Stimulated activated naive CD8-positive, alpha-beta T cell treated with anti-CD3 and anti-CD28 coated beads, Interleukin-15, Interleukin-2, amounts not matched to agents 100 ng/mL and 50 ng/mL, for 24 hours (primary cell): Measurements from ENCODE around the gene ADGRG6.

ENCODE experiments used
- H3K27ac Mint-ChIP-seq: one replicate; pipeline ENCODE4 v1.8.0; 2021; ENCODE audit warnings: mild to moderate bottlenecking, mixed read lengths
- H3K27me3 Mint-ChIP-seq: one replicate; pipeline ENCODE4 v1.8.0; 2021; ENCODE audit warnings: mixed read lengths
- H3K36me3 Mint-ChIP-seq: one replicate; pipeline ENCODE4 v1.8.0; 2021; ENCODE audit warnings: low read depth, mixed read lengths
- H3K4me1 Mint-ChIP-seq: one replicate; pipeline ENCODE4 v1.8.0; 2021; ENCODE audit warnings: low read depth, mixed read lengths
- H3K4me3 Mint-ChIP-seq: one replicate; pipeline ENCODE4 v1.8.0; 2021; ENCODE audit warnings: mild to moderate bottlenecking, mixed read lengths
- H3K9me3 Mint-ChIP-seq: one replicate; pipeline ENCODE4 v1.8.0; 2021; ENCODE audit warnings: mixed read lengths

The ADGRG6 gene

DNA sequence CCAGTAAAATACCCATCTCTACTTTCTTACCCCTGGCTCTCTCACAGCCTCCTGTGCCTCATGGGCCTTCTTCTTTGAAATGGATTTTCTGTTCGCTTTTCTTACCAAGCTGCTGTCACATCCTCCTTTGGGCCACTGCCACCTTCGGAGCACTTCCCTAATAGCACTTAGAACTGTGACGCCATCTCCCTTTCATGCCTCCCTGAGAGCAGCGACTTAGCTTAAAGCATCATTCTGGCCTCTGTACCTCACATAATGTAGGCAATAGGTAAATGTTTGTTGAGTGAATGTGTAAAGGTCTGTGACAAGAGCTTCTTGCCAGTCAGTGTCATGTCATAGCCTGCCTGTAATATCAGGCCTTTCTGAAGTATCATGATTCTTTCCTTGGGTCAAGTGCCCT, 78.8 kb downstream of the ADGRG6 start:
- peaks cover 5% of the 10 kb centered on the region for H3K27me3 Mint-ChIP-seq
- no peak overlapping the region for H3K27ac Mint-ChIP-seq
- no peaks in the 10 kb centered on the region for H3K9me3 Mint-ChIP-seq
- H3K4me3 Mint-ChIP-seq: no peak overlapping the region
- H3K36me3 Mint-ChIP-seq: no peaks in the 10 kb centered on the region
- H3K4me1 Mint-ChIP-seq: no peaks in the 10 kb centered on the region

DNA sequence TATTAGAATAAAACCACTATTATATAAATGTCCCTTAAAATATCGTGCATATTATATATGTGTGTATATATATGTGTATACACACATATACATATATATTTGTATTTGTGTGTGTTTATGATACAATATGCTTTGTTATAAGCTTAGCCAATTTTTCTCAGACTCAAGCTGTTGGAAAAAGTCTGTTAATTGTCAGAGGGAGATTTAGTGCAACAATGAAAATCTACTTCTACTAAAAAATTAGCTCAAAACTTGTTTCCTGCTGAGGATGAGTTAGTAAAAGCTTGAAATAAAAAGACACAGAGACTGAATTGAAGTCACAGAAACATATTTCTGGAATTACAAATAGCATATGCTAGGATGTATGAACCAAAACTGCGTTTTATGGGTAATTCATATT, 79.4 kb downstream of the ADGRG6 start:
- no peak overlapping the region for H3K4me3 Mint-ChIP-seq
- peaks cover 5% of the 10 kb centered on the region for H3K27me3 Mint-ChIP-seq
- H3K9me3 Mint-ChIP-seq: no peaks in the 10 kb centered on the region
- no peaks in the 10 kb centered on the region for H3K4me1 Mint-ChIP-seq
- H3K27ac Mint-ChIP-seq: no peak overlapping the region
- no peaks in the 10 kb centered on the region for H3K36me3 Mint-ChIP-seq

DNA sequence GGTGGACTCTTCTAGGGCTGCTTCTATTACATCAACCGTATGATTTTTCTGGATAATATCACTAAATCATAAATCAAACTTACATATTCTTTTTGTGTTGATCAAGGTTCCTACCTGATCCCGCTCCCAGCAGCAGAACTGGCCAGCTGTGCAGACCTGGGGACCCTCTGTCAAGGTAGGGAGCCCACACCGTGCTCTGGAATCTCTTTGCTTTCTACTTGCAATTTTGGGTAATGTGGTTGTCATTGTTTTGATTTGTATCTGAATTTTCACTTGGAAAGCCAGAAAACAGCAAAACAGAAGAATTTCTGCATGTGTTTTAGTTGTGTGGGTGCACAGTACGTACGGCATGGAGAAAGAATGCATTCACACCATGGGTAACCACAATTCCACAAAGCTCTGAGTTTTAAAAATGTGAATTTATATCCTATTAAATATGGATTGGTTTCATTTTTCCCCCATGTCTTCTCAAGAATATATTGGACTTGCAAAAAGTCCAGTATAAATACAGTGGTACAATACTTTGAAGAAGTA, 80.1 kb downstream of the ADGRG6 start:
- Mint-ChIP-seq H3K9me3 (no peaks in the 10 kb centered on the region), H3K4me1 (no peaks in the 10 kb centered on the region), H3K4me3 (no peak overlapping the region), H3K36me3 (no peaks in the 10 kb centered on the region), H3K27me3 (peaks cover 5% of the 10 kb centered on the region), H3K27ac (no peak overlapping the region)

- Mint-ChIP-seq H3K36me3 (no peaks in the 10 kb centered on the region), H3K4me3 (no peak overlapping the region), H3K27ac (no peak overlapping the region), H3K27me3 (peaks cover 3% of the 10 kb centered on the region), H3K9me3 (no peaks in the 10 kb centered on the region), H3K4me1 (no peaks in the 10 kb centered on the region)
These were observed 82.9 kb downstream of the ADGRG6 start for GRCh38 chr6:142384519-142385254.

DNA sequence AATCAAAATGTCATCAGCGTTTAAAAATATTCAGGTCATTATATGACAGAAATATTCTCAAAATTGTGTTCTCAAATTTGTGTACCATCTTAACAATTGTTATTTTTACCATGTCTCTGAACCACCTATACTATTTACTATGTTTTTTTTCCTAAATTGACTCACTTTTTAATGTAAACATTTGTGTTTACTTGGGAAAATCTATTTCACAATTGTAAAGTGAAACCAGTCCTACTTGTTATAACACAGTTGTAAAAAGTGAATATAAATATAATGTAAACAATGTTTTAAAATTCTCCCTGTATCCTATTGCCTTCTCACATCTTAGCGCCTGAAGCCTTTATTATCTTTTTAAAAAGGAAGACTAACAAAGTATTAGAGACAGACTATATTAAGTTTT, 83.5 kb downstream of the ADGRG6 start:
- Mint-ChIP-seq H3K9me3 (no peaks in the 10 kb centered on the region), H3K27ac (no peak overlapping the region), H3K36me3 (no peaks in the 10 kb centered on the region), H3K27me3 (peaks cover 3% of the 10 kb centered on the region), H3K4me1 (no peaks in the 10 kb centered on the region), H3K4me3 (no peak overlapping the region)

DNA sequence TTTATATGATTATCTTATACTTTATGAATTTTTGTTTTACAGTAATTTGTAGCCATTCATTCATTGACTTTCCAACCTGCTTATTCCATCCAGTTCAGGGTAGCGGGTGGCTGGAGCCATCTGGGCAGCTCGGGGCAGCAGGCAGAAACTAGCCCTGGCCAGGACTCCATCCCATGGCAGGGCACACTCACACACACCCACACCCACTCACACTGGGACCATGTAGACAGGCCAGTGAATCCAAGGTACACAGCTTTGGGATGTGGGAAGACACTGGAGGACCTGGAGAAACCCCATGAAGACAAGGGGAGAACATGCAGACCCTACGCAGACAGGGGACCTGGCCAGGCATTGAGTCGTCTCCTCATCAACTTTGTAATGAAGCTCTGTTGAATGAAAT, 84.8 kb downstream of the ADGRG6 start:
- H3K36me3 Mint-ChIP-seq: no peaks in the 10 kb centered on the region
- peaks cover 3% of the 10 kb centered on the region for H3K27me3 Mint-ChIP-seq
- H3K9me3 Mint-ChIP-seq: no peaks in the 10 kb centered on the region
- H3K4me1 Mint-ChIP-seq: no peaks in the 10 kb centered on the region
- H3K27ac Mint-ChIP-seq: no peak overlapping the region
- no peak overlapping the region for H3K4me3 Mint-ChIP-seq

DNA sequence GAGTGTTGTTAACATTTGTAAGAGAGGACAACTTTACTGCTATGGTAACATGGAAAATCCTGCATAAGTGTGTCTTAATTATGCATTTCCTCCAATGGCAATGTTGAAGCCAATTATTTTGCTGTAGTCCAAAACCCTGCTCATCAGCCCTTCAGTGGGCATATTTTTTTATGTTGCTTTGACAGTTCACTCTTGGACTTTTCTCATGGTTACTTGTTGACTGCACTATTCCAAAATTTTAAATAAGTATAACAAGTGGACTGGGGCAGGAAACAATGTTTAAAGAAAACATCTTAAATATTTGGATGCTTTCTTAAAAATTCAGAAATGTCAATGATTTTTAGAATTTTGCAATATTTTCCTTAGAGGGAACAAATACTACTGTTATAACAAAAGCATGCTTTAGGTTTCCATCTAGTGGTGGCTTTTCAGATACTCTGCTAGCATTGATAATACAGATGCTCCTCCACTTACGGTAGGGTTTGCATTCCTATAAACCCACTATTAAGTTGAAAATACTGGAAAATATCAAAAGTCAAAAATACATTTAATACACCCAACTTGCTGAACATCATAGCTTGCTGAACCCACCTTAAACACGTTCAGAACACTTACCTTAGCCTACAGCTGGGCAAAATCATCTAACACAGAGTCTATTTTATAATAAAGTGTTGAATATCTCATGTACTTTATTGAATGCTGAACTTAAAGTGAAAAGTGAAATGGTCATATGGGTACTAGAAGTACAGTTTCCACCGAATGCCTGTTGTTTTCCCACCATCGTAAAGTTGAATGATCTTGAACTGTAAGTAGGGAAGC, 86.4 kb downstream of the ADGRG6 start:
- Mint-ChIP-seq H3K4me1 (no peaks in the 10 kb centered on the region), H3K9me3 (no peaks in the 10 kb centered on the region), H3K27me3 (no peaks in the 10 kb centered on the region), H3K27ac (no peak overlapping the region), H3K4me3 (no peak overlapping the region), H3K36me3 (no peaks in the 10 kb centered on the region)

DNA sequence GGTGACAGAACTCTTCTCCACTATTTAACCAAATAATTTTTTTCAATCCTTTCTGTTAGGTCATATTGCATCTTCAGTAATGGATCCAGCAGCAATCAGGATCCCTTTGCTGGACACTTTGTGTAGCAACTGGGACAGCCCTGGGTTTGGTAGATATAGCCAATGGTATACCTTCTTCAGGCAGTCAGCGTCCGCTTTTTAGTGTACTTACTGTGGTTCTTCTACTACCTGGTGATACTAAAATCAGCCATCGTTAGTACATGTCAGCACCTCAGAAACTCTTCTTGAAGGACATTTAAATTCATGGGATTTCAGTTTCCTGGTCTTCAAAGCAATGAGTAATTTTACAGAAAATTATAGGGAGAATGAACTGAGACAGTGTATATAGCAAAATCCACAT, 93.5 kb downstream of the ADGRG6 start:
- Mint-ChIP-seq H3K4me3 (peak overlapping the region; percentile 11), H3K36me3 (no peaks in the 10 kb centered on the region), H3K27me3 (peaks cover 4% of the 10 kb centered on the region), H3K9me3 (no peaks in the 10 kb centered on the region), H3K27ac (no peak overlapping the region), H3K4me1 (peaks cover 19% of the 10 kb centered on the region)

- Mint-ChIP-seq H3K4me3 (peak overlapping the region; percentile 28), H3K27me3 (peaks cover 4% of the 10 kb centered on the region), H3K36me3 (no peaks in the 10 kb centered on the region), H3K9me3 (no peaks in the 10 kb centered on the region), H3K4me1 (peaks cover 24% of the 10 kb centered on the region), H3K27ac (peak overlapping the region; percentile 13)
These were observed 94.0 kb downstream of the ADGRG6 start for GRCh38 chr6:142395768-142396231.

- H3K36me3 Mint-ChIP-seq: no peaks in the 10 kb centered on the region
- H3K27me3 Mint-ChIP-seq: peaks cover 4% of the 10 kb centered on the region
- peaks cover 25% of the 10 kb centered on the region for H3K4me1 Mint-ChIP-seq
- no peak overlapping the region for H3K4me3 Mint-ChIP-seq
- H3K9me3 Mint-ChIP-seq: no peaks in the 10 kb centered on the region
- H3K27ac Mint-ChIP-seq: no peak overlapping the region
These were observed 96.5 kb downstream of the ADGRG6 start for GRCh38 chr6:142398353-142398752.

DNA sequence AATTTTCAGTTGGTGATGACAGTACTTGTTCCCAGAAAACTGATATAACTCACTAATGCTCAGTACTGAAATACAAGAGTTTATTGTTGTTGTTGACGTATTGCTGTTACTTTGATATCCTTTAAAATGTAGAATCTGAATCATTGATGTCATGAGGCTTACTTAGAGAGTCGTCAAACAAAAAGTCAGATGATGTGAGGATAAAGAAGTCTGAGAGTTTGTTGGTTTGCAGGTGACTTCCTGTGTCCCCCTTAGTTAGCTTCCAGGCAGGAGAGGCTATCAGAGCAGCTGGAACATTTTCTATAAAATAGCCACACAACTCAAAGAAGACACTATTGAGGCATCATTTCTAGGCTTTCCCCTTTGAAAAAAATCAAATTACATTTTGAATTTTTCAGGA, 97.9 kb downstream of the ADGRG6 start:
- H3K27ac Mint-ChIP-seq: no peak overlapping the region
- peaks cover 22% of the 10 kb centered on the region for H3K4me1 Mint-ChIP-seq
- no peaks in the 10 kb centered on the region for H3K9me3 Mint-ChIP-seq
- H3K36me3 Mint-ChIP-seq: no peaks in the 10 kb centered on the region
- no peak overlapping the region for H3K4me3 Mint-ChIP-seq
- H3K27me3 Mint-ChIP-seq: peaks cover 4% of the 10 kb centered on the region

- no peak overlapping the region for H3K27ac Mint-ChIP-seq
- peaks cover 14% of the 10 kb centered on the region for H3K4me1 Mint-ChIP-seq
- H3K27me3 Mint-ChIP-seq: peaks cover 4% of the 10 kb centered on the region
- H3K9me3 Mint-ChIP-seq: no peaks in the 10 kb centered on the region
- H3K4me3 Mint-ChIP-seq: no peak overlapping the region
- no peaks in the 10 kb centered on the region for H3K36me3 Mint-ChIP-seq
These were observed 98.7 kb downstream of the ADGRG6 start for GRCh38 chr6:142400495-142400894.

DNA sequence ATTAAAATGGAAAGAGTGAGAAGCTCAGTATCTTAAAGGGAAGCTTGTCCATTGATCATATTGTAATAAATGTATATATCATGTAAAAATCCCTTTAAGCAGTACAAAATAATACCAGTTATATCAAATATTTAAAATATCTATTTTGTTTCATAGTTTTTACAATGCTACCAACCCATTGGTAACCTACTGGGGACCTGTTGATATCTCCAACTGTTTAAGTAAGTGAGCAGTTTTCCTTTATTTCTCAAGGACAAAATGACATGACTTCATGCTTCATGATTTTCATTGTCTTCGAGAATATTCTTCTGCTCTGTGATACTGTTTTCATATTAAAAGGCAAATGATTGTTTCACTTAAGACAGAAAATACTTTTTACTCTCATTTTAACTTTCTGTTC, 100.0 kb downstream of the ADGRG6 start:
- H3K4me1 Mint-ChIP-seq: peaks cover 6% of the 10 kb centered on the region
- H3K27ac Mint-ChIP-seq: no peak overlapping the region
- H3K27me3 Mint-ChIP-seq: peaks cover 4% of the 10 kb centered on the region
- H3K4me3 Mint-ChIP-seq: no peak overlapping the region
- no peaks in the 10 kb centered on the region for H3K36me3 Mint-ChIP-seq
- no peaks in the 10 kb centered on the region for H3K9me3 Mint-ChIP-seq

DNA sequence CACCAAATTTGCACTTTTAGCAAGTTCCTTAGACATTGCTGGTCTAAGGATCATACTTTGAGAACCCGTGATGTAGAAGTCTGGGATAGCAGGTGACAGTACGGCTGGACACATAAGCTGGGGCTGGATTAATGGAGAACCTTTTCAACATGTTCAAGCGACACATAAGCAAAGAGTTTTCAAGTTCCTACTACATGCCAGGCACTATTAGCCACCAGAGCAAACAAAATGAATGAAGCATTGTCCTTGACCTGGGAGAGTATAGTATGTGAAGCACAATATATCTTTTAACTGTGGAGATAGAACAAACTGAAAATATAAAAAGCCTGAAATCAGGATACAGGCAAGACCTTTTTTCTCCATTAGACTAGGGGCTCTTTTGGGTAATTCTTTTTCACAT, 102.9 kb downstream of the ADGRG6 start:
- no peaks in the 10 kb centered on the region for H3K9me3 Mint-ChIP-seq
- H3K4me3 Mint-ChIP-seq: no peak overlapping the region
- no peaks in the 10 kb centered on the region for H3K27me3 Mint-ChIP-seq
- H3K27ac Mint-ChIP-seq: no peak overlapping the region
- peaks cover 27% of the 10 kb centered on the region for H3K4me1 Mint-ChIP-seq
- no peaks in the 10 kb centered on the region for H3K36me3 Mint-ChIP-seq

DNA sequence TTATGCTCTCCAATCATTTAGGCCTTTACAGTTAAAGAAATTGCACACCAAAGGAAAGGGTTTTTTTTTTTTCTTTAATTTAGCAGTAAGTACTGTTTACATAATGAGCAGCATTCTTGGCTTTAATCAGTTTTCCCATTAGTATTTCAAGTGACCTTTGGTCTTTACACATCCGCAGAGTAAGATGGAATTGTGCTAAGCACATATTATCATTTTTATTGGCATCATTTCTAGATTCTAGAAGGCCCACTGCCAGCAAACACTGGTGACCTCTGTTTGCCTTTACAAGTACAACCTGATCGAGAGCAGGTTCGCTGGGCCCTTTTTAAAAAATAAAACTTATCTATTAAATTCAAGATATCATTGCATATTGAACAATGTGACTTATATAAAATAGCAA, 104.3 kb downstream of the ADGRG6 start:
- H3K27me3 Mint-ChIP-seq: no peaks in the 10 kb centered on the region
- no peak overlapping the region for H3K27ac Mint-ChIP-seq
- H3K36me3 Mint-ChIP-seq: no peaks in the 10 kb centered on the region
- no peaks in the 10 kb centered on the region for H3K9me3 Mint-ChIP-seq
- H3K4me1 Mint-ChIP-seq: peaks cover 29% of the 10 kb centered on the region
- no peak overlapping the region for H3K4me3 Mint-ChIP-seq
